Activated CD8-positive, alpha-beta T cell treated with anti-CD3 and anti-CD28 coated beads for 36 hours (primary cell): ENCODE measurements around the gene HECTD4. TPM values are rescaled to one million over a fixed set of nuclear protein-coding genes. Genes with fewer than 3 reads are reported as not detected.
"Not testable (repeated sequence)": the region's sequence is repeated elsewhere in the genome, so short reads cannot be mapped to it uniquely, and the experiment has no call there.

ENCODE experiments used
- ATAC-seq: fragments of 200-7000 bp; cut with Tn5 transposase; one replicate; pipeline ENCODE4 v1.10.0; 2021; ENCODE audit warnings: mild to moderate bottlenecking, moderate library complexity
- CTCF ChIA-PET: fragments of 350-600 bp; sonication (Branson Sonifier 250); formaldehyde crosslinking; loops from one replicate; lab custom pipeline; 2021; ENCODE audit warnings: antibody characterized with exemption; lab: Charles Lee
- POLR2A ChIA-PET: fragments of 350-600 bp; sonication (Branson Sonifier 250); formaldehyde crosslinking; loops from one replicate; lab custom pipeline; 2021; ENCODE audit warnings: antibody characterized with exemption; lab: Charles Lee
- DNase-seq: peaks from one replicate; pipeline ENCODE4 v3.0.0-alpha.2; 2020
- H3K27ac Mint-ChIP-seq: one replicate; pipeline ENCODE4 v1.8.0; 2021; ENCODE audit warnings: mild to moderate bottlenecking, mixed read lengths
- H3K27me3 Mint-ChIP-seq: one replicate; pipeline ENCODE4 v1.8.0; 2021; ENCODE audit warnings: mixed read lengths
- H3K36me3 Mint-ChIP-seq: one replicate; pipeline ENCODE4 v1.8.0; 2021; ENCODE audit warnings: low read depth, mixed read lengths
- H3K4me1 Mint-ChIP-seq: one replicate; pipeline ENCODE4 v1.8.0; 2021; ENCODE audit warnings: low read depth, mixed read lengths
- H3K4me3 Mint-ChIP-seq: one replicate; pipeline ENCODE4 v1.8.0; 2021; ENCODE audit warnings: mild to moderate bottlenecking, moderate library complexity, mixed read lengths
- H3K9me3 Mint-ChIP-seq: one replicate; pipeline ENCODE4 v1.8.0; 2021; ENCODE audit warnings: mixed read lengths
- intact Hi-C: fragments of 100-400 bp; cut with micrococcal nuclease; formaldehyde crosslinking; loops from one replicate; pipeline ENCODE4 v1.10.0; 2022
- total RNA-seq, 2 experiments: library from RNA; stranded (reverse); gene quantifications; one replicate each; pipeline ENCODE4 v1.2.3, GENCODE V29; 2021
- TF ChIP-seq, protein P1 (sequence below): fragments of 200-600 bp; IDR thresholded peaks from one replicate; pipeline ENCODE4 v1.8.0; 2022; ENCODE audit warnings: antibody characterized with exemption, mild to moderate bottlenecking

The HECTD4 gene
- total RNA-seq, 2 experiments from 2014 or later: 18.2 to 22.6 TPM

DNA sequence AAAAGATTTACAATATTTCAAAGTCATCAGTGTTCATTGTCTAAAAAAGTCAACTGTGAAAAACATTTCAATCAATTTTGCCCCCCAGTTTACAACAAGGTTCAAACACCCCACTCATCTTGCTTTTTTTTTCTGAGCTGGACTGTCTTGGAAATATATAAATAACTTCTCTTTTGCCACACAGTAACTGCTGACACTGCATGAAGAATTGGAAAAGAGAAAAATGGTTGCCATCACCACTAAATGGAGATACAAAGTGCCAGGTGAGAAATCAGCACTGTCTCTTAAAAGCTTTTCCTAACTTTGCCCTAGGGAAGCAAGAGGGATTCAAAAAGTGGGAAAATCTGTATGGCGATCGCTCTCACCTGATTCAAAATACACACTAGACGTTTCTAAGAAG, 155.5 kb downstream of the HECTD4 start:
- Mint-ChIP-seq H3K9me3 (no peaks in the 10 kb centered on the region), H3K27me3 (no peaks in the 10 kb centered on the region), H3K4me1 (no peaks in the 10 kb centered on the region), H3K27ac (no peak overlapping the region), H3K36me3 (peaks cover 15% of the 10 kb centered on the region), H3K4me3 (no peak overlapping the region)
- CTCF ChIA-PET: interaction anchor here (0.6 to 0.9 kb wide), 2 partner anchors 18 to 29 kb away, joined by 3 read pairs; no protein-coding TSS in a partner anchor
- intact Hi-C loops: no loop called here
- DNase-seq (no peak), ATAC-seq (no peak)
- POLR2A ChIA-PET: interaction anchor here (1.1 kb wide), 1 partner anchor 23 kb away, joined by 3 read pairs; no protein-coding TSS in a partner anchor
- TF ChIP-seq, protein P1, sequence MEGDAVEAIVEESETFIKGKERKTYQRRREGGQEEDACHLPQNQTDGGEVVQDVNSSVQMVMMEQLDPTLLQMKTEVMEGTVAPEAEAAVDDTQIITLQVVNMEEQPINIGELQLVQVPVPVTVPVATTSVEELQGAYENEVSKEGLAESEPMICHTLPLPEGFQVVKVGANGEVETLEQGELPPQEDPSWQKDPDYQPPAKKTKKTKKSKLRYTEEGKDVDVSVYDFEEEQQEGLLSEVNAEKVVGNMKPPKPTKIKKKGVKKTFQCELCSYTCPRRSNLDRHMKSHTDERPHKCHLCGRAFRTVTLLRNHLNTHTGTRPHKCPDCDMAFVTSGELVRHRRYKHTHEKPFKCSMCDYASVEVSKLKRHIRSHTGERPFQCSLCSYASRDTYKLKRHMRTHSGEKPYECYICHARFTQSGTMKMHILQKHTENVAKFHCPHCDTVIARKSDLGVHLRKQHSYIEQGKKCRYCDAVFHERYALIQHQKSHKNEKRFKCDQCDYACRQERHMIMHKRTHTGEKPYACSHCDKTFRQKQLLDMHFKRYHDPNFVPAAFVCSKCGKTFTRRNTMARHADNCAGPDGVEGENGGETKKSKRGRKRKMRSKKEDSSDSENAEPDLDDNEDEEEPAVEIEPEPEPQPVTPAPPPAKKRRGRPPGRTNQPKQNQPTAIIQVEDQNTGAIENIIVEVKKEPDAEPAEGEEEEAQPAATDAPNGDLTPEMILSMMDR: no peak

DNA sequence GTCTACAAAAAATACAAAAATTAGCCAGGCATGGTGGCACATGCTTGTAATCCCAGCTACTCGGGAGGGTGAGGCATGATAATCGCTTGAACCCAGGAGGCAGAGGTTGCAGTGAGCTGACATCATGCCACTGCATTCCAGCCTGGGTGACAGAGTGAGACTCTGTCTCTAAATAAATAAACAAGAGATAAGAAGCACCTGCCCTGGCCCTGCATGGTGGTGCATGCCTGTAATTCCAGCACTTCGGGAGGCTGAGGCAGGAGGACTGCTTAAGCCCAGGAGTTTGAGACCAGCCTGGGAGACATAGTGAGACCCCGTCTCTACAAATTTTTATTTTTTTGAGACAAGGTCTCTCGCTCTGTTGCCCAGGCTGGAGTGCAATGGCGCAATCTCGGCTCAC, 161.6 kb downstream of the HECTD4 start:
- POLR2A ChIA-PET, H3K36me3 Mint-ChIP-seq, H3K27me3 Mint-ChIP-seq, intact Hi-C loops, H3K4me3 Mint-ChIP-seq, CTCF ChIA-PET, ATAC-seq, H3K4me1 Mint-ChIP-seq, DNase-seq, H3K27ac Mint-ChIP-seq, H3K9me3 Mint-ChIP-seq: not testable (repeated sequence)

DNA sequence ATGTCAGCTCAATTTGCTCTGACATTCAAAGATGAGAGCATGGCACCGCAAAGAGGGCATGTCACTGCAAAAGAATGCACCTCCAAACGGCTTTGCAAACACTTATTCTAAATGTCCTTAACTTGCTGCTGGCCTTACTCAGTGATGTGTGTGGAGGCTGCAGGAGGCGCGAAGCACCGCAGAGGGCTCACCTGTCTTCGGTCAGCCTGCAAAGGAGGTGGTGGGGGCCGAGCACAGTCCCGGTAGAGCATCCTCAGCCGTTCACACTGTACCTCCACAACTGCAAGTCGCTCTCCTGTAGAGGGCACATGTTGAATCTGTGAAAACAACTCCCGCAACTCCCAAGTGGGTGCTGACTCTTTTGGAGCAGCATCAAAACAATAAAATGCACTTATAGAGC, 163.0 kb downstream of the HECTD4 start:
- H3K27me3 Mint-ChIP-seq: no peaks in the 10 kb centered on the region
- H3K4me1 Mint-ChIP-seq: no peaks in the 10 kb centered on the region
- H3K36me3 Mint-ChIP-seq: peaks cover 6% of the 10 kb centered on the region
- no peak overlapping the region for H3K4me3 Mint-ChIP-seq
- no peak overlapping the region for H3K27ac Mint-ChIP-seq
- no peak for ATAC-seq
- ChIA-PET CTCF (interaction anchor here (1.0 to 1.5 kb wide), 2 partner anchors 15 to 24 kb away, joined by 3 to 4 read pairs; no protein-coding TSS in a partner anchor), POLR2A (interaction anchor here (0.6 kb wide), 3 partner anchors 25 to 199 kb away, joined by 3 read pairs; no protein-coding TSS in a partner anchor)
- TF ChIP-seq, protein P1: no peak
- DNase-seq: no peak
- no peaks in the 10 kb centered on the region for H3K9me3 Mint-ChIP-seq
- intact Hi-C loops: no loop called here

DNA sequence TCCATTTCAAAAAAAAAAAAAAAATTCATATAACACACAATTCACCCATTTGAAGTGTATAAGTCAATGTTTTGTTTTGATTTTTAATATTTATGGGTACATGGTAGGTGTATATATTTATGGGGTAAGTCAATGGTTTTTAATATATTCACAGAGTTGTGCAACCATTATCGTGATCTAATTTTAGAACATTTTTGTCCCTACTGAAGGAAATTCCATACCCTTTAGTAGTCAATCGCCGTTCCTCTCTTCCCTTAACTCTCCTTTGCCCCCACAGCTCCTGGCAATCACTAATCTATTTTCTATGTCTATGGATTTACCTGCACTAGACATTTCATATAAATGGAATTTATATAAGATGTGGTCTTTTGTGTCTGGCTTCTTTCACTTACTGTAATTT, 164.1 kb downstream of the HECTD4 start:
- no peaks in the 10 kb centered on the region for H3K9me3 Mint-ChIP-seq
- H3K27ac Mint-ChIP-seq: no peak overlapping the region
- ChIA-PET POLR2A (interaction anchor here (0.7 kb wide), 1 partner anchor 159 kb away, joined by 4 read pairs; no protein-coding TSS in a partner anchor), CTCF (interaction anchor here (1.4 kb wide), 1 partner anchor 20 kb away, joined by 10 read pairs; no protein-coding TSS in a partner anchor)
- no peaks in the 10 kb centered on the region for H3K4me1 Mint-ChIP-seq
- DNase-seq (no peak), ATAC-seq (no peak)
- no peaks in the 10 kb centered on the region for H3K27me3 Mint-ChIP-seq
- H3K36me3 Mint-ChIP-seq: peaks cover 6% of the 10 kb centered on the region
- intact Hi-C loops: no loop called here
- TF ChIP-seq, protein P1: no peak
- H3K4me3 Mint-ChIP-seq: no peak overlapping the region

DNA sequence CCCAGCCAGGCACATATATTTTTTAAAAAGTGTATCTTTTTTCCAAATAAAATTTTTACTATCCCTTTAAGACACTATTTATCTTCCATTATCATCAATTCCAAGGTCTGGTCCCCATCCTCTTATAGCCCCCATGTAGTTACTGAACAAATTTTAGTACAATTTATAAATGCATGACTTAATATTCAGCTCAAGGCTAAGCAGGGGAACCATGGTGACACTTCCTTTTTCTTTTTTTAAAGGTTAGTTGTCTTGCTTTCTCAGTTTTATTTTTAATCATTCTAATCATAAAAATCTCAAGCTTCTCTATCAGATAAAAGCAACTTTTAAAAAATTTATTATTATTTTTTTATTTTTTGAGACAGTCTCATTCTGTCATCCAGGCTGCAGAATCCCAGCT, 164.6 kb downstream of the HECTD4 start:
- Mint-ChIP-seq H3K4me1 (no peaks in the 10 kb centered on the region), H3K9me3 (no peaks in the 10 kb centered on the region), H3K27ac (no peak overlapping the region), H3K4me3 (no peak overlapping the region), H3K27me3 (no peaks in the 10 kb centered on the region), H3K36me3 (peaks cover 6% of the 10 kb centered on the region)
- CTCF ChIA-PET: interaction anchor here (1.1 to 1.4 kb wide), 2 partner anchors 19 to 24 kb away, joined by 3 to 10 read pairs; no protein-coding TSS in a partner anchor
- POLR2A ChIA-PET: interaction anchor here (0.7 kb wide), 1 partner anchor 159 kb away, joined by 4 read pairs; no protein-coding TSS in a partner anchor
- TF ChIP-seq, protein P1: no peak
- ATAC-seq (no peak), DNase-seq (no peak)
- intact Hi-C loops: no loop called here
